GM23338 (cell line): ENCODE results near the gene ACBD4. TPM values are rescaled to one million over a fixed set of nuclear protein-coding genes. Genes with fewer than 3 reads are reported as not detected.

ENCODE experiments used
- ATAC-seq: fragments of 200-7000 bp; cut with Tn5 transposase; 3 replicates; pipeline ENCODE4 v1.9.1; 2020
- DNase-seq: peaks from one replicate; pipeline ENCODE4 v3.0.0-alpha.2; 2015; ENCODE audit warnings: low spot score
- H2AFZ ChIP-seq: fragments of 200-600 bp; sonication (generic); 2 replicates; pipeline ENCODE4 v1.8.0; 2016; ENCODE audit warnings: antibody characterized with exemption, mild to moderate bottlenecking, moderate library complexity
- H3F3A ChIP-seq: fragments of 200-600 bp; sonication (generic); replicated peaks from 2 replicates; pipeline ENCODE4 v1.8.0; 2017; ENCODE audit warnings: antibody characterized with exemption, mixed run types, low read depth
- H3K27ac ChIP-seq: fragments of 200-600 bp; sonication (generic); 2 replicates; pipeline ENCODE4 v1.6.1; 2016; ENCODE audit warnings: low read depth
- H3K27me3 ChIP-seq: fragments of 200-600 bp; sonication (generic); 2 replicates; pipeline ENCODE4 v1.8.0; 2016; ENCODE audit warnings: mild to moderate bottlenecking, mixed run types, moderate library complexity; ENCODE audit not compliant: insufficient read depth
- H3K36me3 ChIP-seq: fragments of 200-600 bp; sonication (generic); 2 replicates; pipeline ENCODE4 v1.8.0; 2016; ENCODE audit warnings: mild to moderate bottlenecking; ENCODE audit not compliant: insufficient read depth
- H3K4me1 ChIP-seq: fragments of 200-600 bp; sonication (generic); 2 replicates; pipeline ENCODE4 v1.8.0; 2016; ENCODE audit warnings: mild to moderate bottlenecking, moderate library complexity; ENCODE audit not compliant: insufficient read depth
- H3K4me2 ChIP-seq: fragments of 200-600 bp; sonication (generic); 2 replicates; pipeline ENCODE4 v1.7.1; 2017; ENCODE audit warnings: mixed run types
- H3K4me3 ChIP-seq: fragments of 200-600 bp; sonication (generic); 2 replicates; pipeline ENCODE4 v1.6.1; 2016; ENCODE audit warnings: mixed run types
- H3K79me2 ChIP-seq: fragments of 200-600 bp; sonication (generic); replicated peaks from 2 replicates; pipeline ENCODE4 v1.8.0; 2017; ENCODE audit warnings: mild to moderate bottlenecking; ENCODE audit not compliant: insufficient read depth
- H3K9me2 ChIP-seq: fragments of 200-600 bp; sonication (generic); 2 replicates; pipeline ENCODE4 v1.8.0; 2017; ENCODE audit not compliant: insufficient read depth
- H4K20me1 ChIP-seq: fragments of 200-600 bp; sonication (generic); replicated peaks from 2 replicates; pipeline ENCODE4 v1.8.0; 2017; ENCODE audit warnings: mild to moderate bottlenecking; ENCODE audit not compliant: insufficient read depth
- H3K27ac Mint-ChIP-seq: 2 replicates; pipeline ENCODE4 v1.8.0; 2020; ENCODE audit warnings: inconsistent platforms, mild to moderate bottlenecking, moderate library complexity, mixed read lengths
- H3K27me3 Mint-ChIP-seq: 3 replicates; pipeline ENCODE4 v1.8.0; 2022; ENCODE audit warnings: low read depth, mild to moderate bottlenecking, moderate library complexity, mixed read lengths, inconsistent platforms; ENCODE audit not compliant: insufficient read depth, poor library complexity
- H3K36me3 Mint-ChIP-seq: 3 replicates; pipeline ENCODE4 v1.8.0; 2021; ENCODE audit warnings: low read depth, mild to moderate bottlenecking, inconsistent platforms, moderate library complexity, mixed read lengths
- H3K4me1 Mint-ChIP-seq: 3 replicates; pipeline ENCODE4 v1.8.0; 2020; ENCODE audit warnings: mild to moderate bottlenecking, inconsistent platforms, mixed read lengths
- H3K4me3 Mint-ChIP-seq: 3 replicates; pipeline ENCODE4 v1.8.0; 2021; ENCODE audit warnings: moderate library complexity, mild to moderate bottlenecking, inconsistent platforms, mixed read lengths
- H3K9me3 Mint-ChIP-seq: 3 replicates; pipeline ENCODE4 v1.8.0; 2020; ENCODE audit warnings: moderate library complexity, mild to moderate bottlenecking, inconsistent platforms, mixed read lengths
- CREB1 ChIP-seq: fragments of 250-450 bp; sonication (Bioruptor Pico); IDR thresholded peaks from 2 replicates; pipeline ENCODE4 v1.5.0; 2020; ENCODE audit warnings: low read depth, mild to moderate bottlenecking, moderate library complexity
- CTCF ChIP-seq, 2 experiments: fragments of 200-600 bp in 1 of 2; sonication (generic) in 1 of 2; conservative IDR thresholded peaks; 2 replicates each; pipeline versions ENCODE4 v1.5.1 to v1.6.1; 2016 to 2017; ENCODE audit warnings: antibody characterized with exemption in 2 of 2, low read depth in 2 of 2, mild to moderate bottlenecking in 2 of 2, moderate library complexity in 1 of 2
- ETS1 ChIP-seq: IDR thresholded peaks from 2 replicates; pipeline ENCODE4 v1.6.1; 2016; ENCODE audit warnings: antibody characterized with exemption
- EZH2 ChIP-seq: fragments of 200-600 bp; sonication (generic); IDR thresholded peaks from one replicate; pipeline ENCODE4 v1.8.0; 2017; ENCODE audit warnings: antibody characterized with exemption, mild to moderate bottlenecking, low read depth; ENCODE audit not compliant: unreplicated experiment
- EZH2phosphoT487 ChIP-seq: fragments of 200-600 bp; sonication (generic); IDR thresholded peaks from one replicate; pipeline ENCODE4 v1.8.1; 2018; ENCODE audit warnings: antibody characterized with exemption; ENCODE audit not compliant: unreplicated experiment
- JUNB ChIP-seq: IDR thresholded peaks from one replicate; pipeline ENCODE4 v1.6.1; 2016; ENCODE audit warnings: antibody characterized with exemption; ENCODE audit not compliant: unreplicated experiment
- NANOG ChIP-seq: IDR thresholded peaks from 2 replicates; pipeline ENCODE4 v1.6.1; 2016; ENCODE audit warnings: antibody characterized with exemption, borderline replicate concordance
- POLR2AphosphoS5 ChIP-seq: IDR thresholded peaks from 2 replicates; pipeline ENCODE4 v1.6.1; 2016; ENCODE audit warnings: antibody characterized with exemption, low read depth
- REST ChIP-seq: IDR thresholded peaks from one replicate; pipeline ENCODE4 v1.6.1; 2018; ENCODE audit warnings: antibody characterized with exemption; ENCODE audit not compliant: unreplicated experiment
- STAT1 ChIP-seq: IDR thresholded peaks from one replicate; pipeline ENCODE4 v1.6.1; 2016; ENCODE audit warnings: antibody characterized with exemption; ENCODE audit not compliant: unreplicated experiment
- ZNF114 ChIP-seq: fragments of 250-450 bp; sonication (Bioruptor Pico); IDR thresholded peaks from 2 replicates; pipeline ENCODE4 v1.5.0; 2020; ENCODE audit warnings: mild to moderate bottlenecking, moderate library complexity
- ZNF331 ChIP-seq: fragments of 250-450 bp; sonication (Bioruptor Pico); IDR thresholded peaks from 2 replicates; pipeline ENCODE4 v1.5.0; 2020; ENCODE audit warnings: low read depth, mild to moderate bottlenecking, moderate library complexity
- ZNF462 ChIP-seq: fragments of 250-450 bp; sonication (Bioruptor Pico); IDR thresholded peaks from 2 replicates; pipeline ENCODE4 v1.5.0; 2020; ENCODE audit warnings: mild to moderate bottlenecking, moderate library complexity
- polyA plus RNA-seq: library from polyadenylated mRNA; unstranded; fragments of >200 nt; fragmentation: Nextera tagmentation; extraction: Ambion mirVana; gene quantifications from 2 replicates; pipeline ENCODE4 v1.2.1, GENCODE V29; 2016
- total RNA-seq: library from RNA; depleted of rRNA; stranded (reverse); fragments of >200 nt; shearing (Covaris generic); gene quantifications from 2 replicates; pipeline ENCODE4 v1.2.3, GENCODE V29; 2014

Gene ACBD4
- total and polyA plus RNA-seq, 2 experiments from 2014 or later = 4.5 to 6.7 TPM

- H3K79me2 ChIP-seq = no peaks in the 10 kb centered on the region
- H3K4me2 ChIP-seq = no peak overlapping the region
- H4K20me1 ChIP-seq = no peaks in the 10 kb centered on the region
- no peaks in the 10 kb centered on the region for H3K27me3 ChIP-seq
- H2AFZ ChIP-seq = no peak overlapping the region
- H3K4me1 ChIP-seq = peaks cover 4% of the 10 kb centered on the region; the same call in 1 of the 2 replicates
- H3F3A ChIP-seq = no peaks in the 10 kb centered on the region
- Mint-ChIP-seq H3K27me3 (peaks cover 20% of the 10 kb centered on the region), H3K27ac (no peak overlapping the region), H3K9me3 (no peaks in the 10 kb centered on the region), H3K4me1 (peaks cover 31% of the 10 kb centered on the region), H3K36me3 (no peaks in the 10 kb centered on the region), H3K4me3 (no peak overlapping the region; the same call in 2 of the 3 replicates)
- H3K36me3 ChIP-seq = no peaks in the 10 kb centered on the region
- ATAC-seq = peak; percentile 41
- H3K9me2 ChIP-seq = no peaks in the 10 kb centered on the region
- TF ChIP-seq ZNF331 (CRISPR knock-in tag) (no peak), STAT1 (no peak), JUNB (no peak), NANOG (no peak), ZNF114 (CRISPR knock-in tag) (no peak), EZH2 (no peak), EZH2phosphoT487 (no peak), ZNF462 (CRISPR knock-in tag) (no peak), ETS1 (no peak), POLR2AphosphoS5 (no peak), CTCF (conservative IDR thresholded peaks at IDR 0.05; ENCODE audit: low read depth in 2 of 2) (no peak), CREB1 (CRISPR knock-in tag) (no peak), REST (no peak)
- H3K27ac ChIP-seq = no peak overlapping the region
- DNase-seq = no peak
- H3K4me3 ChIP-seq = no peak overlapping the region
Measured at GRCh38 chr17:45115015-45115625, 20.4 kb upstream of the ACBD4 start.
